K562 (cell line): ENCODE data around the gene CSF3. TPM values are rescaled to one million over a fixed set of nuclear protein-coding genes. Genes with fewer than 3 reads are reported as not detected.

ENCODE experiments used
- HOMEZ ChIP-seq: fragments of 250-450 bp; sonication (Bioruptor Pico); IDR thresholded peaks from 2 replicates; pipeline ENCODE4 v1.4.0; 2020; ENCODE audit warnings: mild to moderate bottlenecking, moderate library complexity
- NR3C1 ChIP-seq: sonication (generic); formaldehyde crosslinking; IDR thresholded peaks from 2 replicates; pipeline ENCODE4 v1.8.1; 2022; ENCODE audit warnings: missing genetic modification reagents
- PCBP1 ChIP-seq: fragments of 200-400 bp; formaldehyde crosslinking; IDR thresholded peaks from 2 replicates; pipeline ENCODE4 v1.6.1; 2018; ENCODE audit warnings: mild to moderate bottlenecking, low read depth, low read length; ENCODE audit not compliant: poor library complexity, severe bottlenecking
- PHF8 ChIP-seq: fragments of 200-600 bp; sonication (generic); IDR thresholded peaks from 2 replicates; pipeline ENCODE4 v1.6.1; 2012; ENCODE audit warnings: mixed run types, mild to moderate bottlenecking, inconsistent platforms, low read length, moderate library complexity, borderline replicate concordance
- POLR2AphosphoS2 ChIP-seq: IDR thresholded peaks from 2 replicates; pipeline ENCODE4 v1.6.1; 2012; ENCODE audit warnings: low read length, improper control_type of control experiment
- POU5F1 ChIP-seq: fragments of 150-350 bp; IDR thresholded peaks from 2 replicates; pipeline ENCODE4 v1.6.1; 2014; ENCODE audit warnings: borderline replicate concordance, low read length, low read depth, mild to moderate bottlenecking; ENCODE audit not compliant: partially characterized antibody
- REST ChIP-seq, 2 experiments: fragments of 450-650 bp; formaldehyde crosslinking in 1 of 2; IDR thresholded peaks; 2 replicates each; pipeline versions ENCODE4 v1.4.0 to v1.6.1; 2014 to 2020; ENCODE audit warnings: mild to moderate bottlenecking in 2 of 2, borderline replicate concordance in 1 of 2, low read depth in 1 of 2
- SIN3B ChIP-seq: fragments of 450-650 bp; IDR thresholded peaks from 2 replicates; pipeline ENCODE4 v1.6.1; 2017; ENCODE audit warnings: low read depth, mild to moderate bottlenecking, moderate library complexity
- SMARCE1 ChIP-seq: fragments of 450-650 bp; IDR thresholded peaks from 2 replicates; pipeline ENCODE4 v1.7.1; 2016; ENCODE audit warnings: mild to moderate bottlenecking
- SRF ChIP-seq, 2 experiments: fragments of 250-450, 450-650 bp in 1 of 2; sonication (Bioruptor Pico) in 1 of 2; sonication (generic) in 1 of 2; formaldehyde crosslinking; IDR thresholded peaks; 2 replicates each; pipeline versions ENCODE4 v1.5.0 to v1.5.1; 2020 to 2022; ENCODE audit warnings: mild to moderate bottlenecking in 1 of 2, missing genetic modification reagents in 1 of 2
- TAF7 ChIP-seq: fragments of 450-650 bp; IDR thresholded peaks from 2 replicates; pipeline ENCODE4 v1.6.1; 2016; ENCODE audit warnings: missing genetic modification characterization, missing compliant biosample characterization
- TBP ChIP-seq: optimal IDR thresholded peaks from 2 replicates; pipeline ENCODE3; 2011; ENCODE audit warnings: low read depth, low read length, improper control_type of control experiment
- ZNF444 ChIP-seq: fragments of 250-450 bp; sonication (Bioruptor Pico); IDR thresholded peaks from 2 replicates; pipeline ENCODE4 v1.4.0; 2020; ENCODE audit warnings: mild to moderate bottlenecking, moderate library complexity
- ZNF668 ChIP-seq: fragments of 250-450 bp; sonication (Bioruptor Pico); IDR thresholded peaks from 2 replicates; pipeline ENCODE4 v1.8.0; 2022; ENCODE audit warnings: mild to moderate bottlenecking, inconsistent platforms
- ZNF740 ChIP-seq, 3 experiments: fragments of 200-800 bp in 1 of 3; sonication (Bioruptor generic) in 1 of 3; sonication (generic) in 1 of 3; formaldehyde crosslinking in 1 of 3; IDR thresholded peaks; 2 replicates each; pipeline versions ENCODE4 v1.6.1 to v1.8.0; 2016 to 2022; ENCODE audit warnings: mild to moderate bottlenecking in 2 of 3, missing compliant biosample characterization in 2 of 3, missing genetic modification characterization in 2 of 3, missing genetic modification reagents in 1 of 3
- polyA plus RNA-seq, 8 experiments: library from polyadenylated mRNA; depleted of rRNA in 4 of 8; stranded (reverse) in 5 of 8; unstranded in 3 of 8; fragments of >200 nt; fragmentation: Nextera tagmentation in 2 of 8; fragmentation: Illumina TruSeq in 1 of 8; extraction: Ambion mirVana in 2 of 8; extraction: Trizol in 1 of 8; gene quantifications; 2 replicates each; pipeline versions ENCODE4 v1.2.1 to v1.2.3, GENCODE V29; 2011 to 2014; ENCODE audit warnings: inconsistent platforms in 1 of 8, missing spikeins in 1 of 8
- total RNA-seq, 7 experiments: library from RNA; depleted of rRNA in 6 of 7; stranded (reverse); fragments of >200 nt in 6 of 7; fragmentation: Illumina TruSeq in 2 of 7; extraction: Trizol in 2 of 7; gene quantifications; 2 replicates each; pipeline versions ENCODE4 v1.2.1 to v1.2.3, GENCODE V29; 2011 to 2021; ENCODE audit warnings: low replicate concordance in 1 of 7

Gene CSF3
- total and polyA plus RNA-seq, 9 of the 15 experiments (the other 6 are each of a cell fraction or from before 2014, with no cell fraction given) = 0.19 TPM; not detected in 8

- TF ChIP-seq HOMEZ (CRISPR knock-in tag) = no peak
- no peak for TF ChIP-seq NR3C1 (CRISPR knock-in tag)
- peak; percentile 45 for TF ChIP-seq PCBP1
- TF ChIP-seq POU5F1 = no peak
- peak; percentile 6; the same call in 1 of the 2 replicates for TF ChIP-seq SIN3B
- TF ChIP-seq TAF7 (tag) = no peak
- TF ChIP-seq SRF (CRISPR knock-in tag; IDR thresholded peaks at IDR 0.05) = no peak
- no peak for TF ChIP-seq ZNF668 (CRISPR knock-in tag)
- 0 out of 2 replicates have a peak, but pooled peaks have one; percentile 23 for TF ChIP-seq SMARCE1
- peak; percentile 25 for TF ChIP-seq TBP
- TF ChIP-seq REST (IDR thresholded peaks at IDR 0.05; ENCODE audit: borderline replicate concordance) = 0 out of 2 replicates have a peak, but pooled peaks have one; percentile 2
- no peak for TF ChIP-seq REST (CRISPR knock-in tag; IDR thresholded peaks at IDR 0.05; ENCODE audit: low read depth)
- TF ChIP-seq PHF8 = peak; percentile 55; the same call in 1 of the 2 replicates
- no peak for TF ChIP-seq POLR2AphosphoS2
- no peak for TF ChIP-seq ZNF444 (CRISPR knock-in tag)
- peak; percentile 47 for TF ChIP-seq ZNF740 (CRISPR knock-in tag; IDR thresholded peaks at IDR 0.05)
- peak in 1 of 2 experiments; percentile 56; a peak in 1 of 4 replicates for TF ChIP-seq ZNF740 (tag; IDR thresholded peaks at IDR 0.05)
Observed at GRCh38 chr17:40063187-40063771, 48.0 kb downstream of the CSF3 start (continued).
